Adrenal gland (tissue), 5 donors: ENCODE measurements around the gene SDHC.

Source experiments
- CTCF ChIP-seq, 6 experiments: fragments of 450-650 bp in 4 of 6; fragments of 200-600 bp in 2 of 6; sonication (generic) in 1 of 6; IDR thresholded peaks; 1 replicate in 5 of 6; 2 replicates in 1 of 6; pipeline versions ENCODE4 v1.5.1 to v1.8.0; 2016 to 2021; ENCODE audit warnings: antibody characterized with exemption in 6 of 6, mild to moderate bottlenecking in 2 of 6, moderate library complexity in 1 of 6
- POLR2A ChIP-seq, 2 donors: fragments of 450-650 bp; IDR thresholded peaks; one replicate each; pipeline ENCODE4 v1.6.1; 2017; ENCODE audit warnings: antibody characterized with exemption in 2 of 2, mild to moderate bottlenecking in 2 of 2, moderate library complexity in 1 of 2
- donor health status: DM: no; HTN: no; CAD: no.

GRCh38 chr1:161388639-161389038 lies 74.5 kb downstream of the SDHC start:
- no peak for TF ChIP-seq CTCF (IDR thresholded peaks at IDR 0.05)
- no peak for TF ChIP-seq POLR2A (IDR thresholded peaks at IDR 0.05)
